Fibroblast of skin of scalp (primary cell): ENCODE measurements around the gene LRRC3C.

ENCODE experiments used
- DNase-seq: peaks from one replicate; pipeline ENCODE4 v3.0.0-alpha.2; 2013

LRRC3C gene

GRCh38 chr17:39950871-39951348 is 23.4 kb downstream of the LRRC3C start:
- peak; percentile 33 for DNase-seq

DNA sequence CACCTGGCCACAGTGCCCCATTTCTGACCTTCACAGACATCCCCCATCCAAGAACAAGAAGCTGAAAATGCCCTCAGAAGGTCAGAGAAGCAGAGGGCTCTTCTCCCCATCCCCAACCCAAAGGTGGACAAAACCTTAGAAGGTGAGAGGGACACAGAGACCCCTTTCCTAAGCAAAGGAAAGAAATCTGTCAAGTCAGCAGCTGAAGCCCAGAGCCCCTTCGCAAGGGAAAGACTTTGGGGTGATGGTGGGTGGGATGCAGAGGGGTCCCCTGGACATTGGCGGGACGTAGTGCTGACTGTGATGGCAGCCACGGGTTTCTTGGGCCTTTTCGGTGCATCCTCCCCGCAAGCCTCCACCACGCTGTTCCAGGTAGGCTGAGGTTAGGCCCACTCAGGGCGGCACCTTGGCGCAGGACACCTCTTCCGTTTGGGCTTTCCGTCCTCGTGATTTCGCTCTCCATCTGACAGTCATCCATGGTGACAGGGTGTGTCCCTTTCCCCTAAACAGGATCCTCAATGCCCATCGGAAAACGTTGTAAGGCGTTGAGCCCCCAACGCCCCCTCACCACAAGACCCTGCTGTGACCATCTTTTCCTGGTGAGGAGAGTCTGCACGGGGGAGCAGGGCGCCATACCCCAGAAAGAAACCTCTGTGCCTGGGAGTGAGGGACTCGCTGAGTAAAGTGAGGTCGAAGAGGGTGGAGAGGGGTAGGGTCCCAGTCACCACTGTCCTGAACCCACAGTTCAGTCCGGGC is 24.6 kb downstream of the LRRC3C start:
- no peak for DNase-seq

DNA sequence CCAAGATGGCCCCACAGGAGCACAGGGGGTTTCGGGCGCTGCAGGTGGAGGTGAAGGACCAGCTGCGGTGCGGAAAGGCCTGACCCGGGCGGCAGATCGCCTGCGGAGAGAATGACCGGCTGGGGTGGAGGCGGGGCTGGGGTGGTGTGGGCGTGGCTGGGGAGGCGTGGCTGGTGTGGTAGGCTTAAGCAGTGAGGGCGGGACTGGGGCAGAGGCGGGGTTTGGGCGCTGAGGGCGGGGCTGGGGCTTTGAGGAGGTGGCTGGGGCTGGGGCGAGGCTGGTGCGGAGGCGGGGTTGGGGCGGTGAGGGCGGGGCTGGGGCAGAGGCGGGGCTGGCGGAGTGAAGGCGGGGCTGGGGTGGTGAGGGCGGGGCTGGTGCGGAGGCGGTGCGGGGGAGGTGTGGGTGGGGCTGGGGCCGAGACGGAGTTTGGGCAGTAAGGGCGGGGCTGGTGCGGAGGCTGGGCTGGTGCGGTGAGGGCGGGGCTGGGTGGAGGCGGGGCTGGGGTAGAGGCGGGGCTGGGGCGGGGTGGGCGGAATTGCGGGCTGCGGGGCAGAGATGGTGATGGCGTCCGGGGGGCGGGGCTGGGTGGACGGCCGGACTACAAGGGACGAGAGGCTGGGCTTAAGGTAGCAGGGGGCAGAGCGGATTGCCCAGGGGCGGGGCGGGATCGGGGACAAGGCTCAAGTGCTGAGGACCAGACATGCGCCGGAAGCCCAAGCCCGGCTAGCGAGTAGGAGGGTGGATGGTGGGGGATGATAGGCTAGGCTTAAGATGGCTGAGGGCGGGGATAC is 25.3 kb downstream of the LRRC3C start:
- peak; percentile 95 for DNase-seq

DNA sequence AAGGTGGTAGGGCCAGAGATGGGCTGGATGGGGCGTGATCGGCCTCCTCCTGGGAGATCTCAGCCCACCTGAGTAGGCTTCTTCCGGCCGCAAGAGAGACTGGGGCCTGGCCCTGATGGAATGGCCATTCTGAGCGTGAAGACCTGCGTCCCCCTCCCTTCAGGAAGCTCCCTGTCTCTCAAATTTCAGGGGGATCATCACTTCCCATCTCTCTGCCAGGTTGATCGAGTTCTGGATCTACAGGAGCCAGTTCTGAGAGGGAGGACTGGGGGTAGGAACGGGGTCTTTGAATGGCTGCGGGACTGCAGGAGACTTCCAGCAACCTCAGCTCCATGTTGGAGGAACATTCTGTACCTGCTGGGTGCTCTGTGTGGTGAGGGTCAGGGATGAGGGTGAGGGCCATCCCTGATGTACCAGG is 25.9 kb downstream of the LRRC3C start:
- DNase-seq = no peak

- no peak for DNase-seq
Observed at GRCh38 chr17:39954876-39955275, 27.3 kb downstream of the LRRC3C start.

DNA sequence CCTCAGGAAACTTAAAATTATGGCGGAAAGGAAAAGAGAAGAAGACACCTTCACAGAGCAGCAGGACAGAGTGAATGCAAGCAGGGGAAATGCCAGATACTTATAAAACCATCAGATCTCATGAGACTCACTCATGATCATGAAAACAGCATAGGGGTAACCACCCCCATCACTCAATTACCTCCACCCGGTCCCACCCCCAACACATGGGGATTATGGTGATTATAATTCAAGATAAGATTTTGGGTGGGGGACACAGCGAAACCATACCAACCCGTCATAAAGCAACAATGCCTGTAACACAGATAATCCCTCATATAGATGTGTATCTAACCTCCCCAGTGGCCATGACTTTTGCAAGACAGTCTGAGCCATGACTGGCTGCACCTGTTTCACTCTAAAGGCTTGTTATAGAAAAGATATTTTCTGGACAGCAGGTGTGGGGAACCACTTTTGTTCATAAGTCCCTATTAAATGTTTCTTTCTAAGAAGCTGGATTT is 28.2 kb downstream of the LRRC3C start:
- no peak for DNase-seq

GRCh38 chr17:39960524-39961041 is 33.1 kb downstream of the LRRC3C start:
- peak; percentile 35 for DNase-seq

DNA sequence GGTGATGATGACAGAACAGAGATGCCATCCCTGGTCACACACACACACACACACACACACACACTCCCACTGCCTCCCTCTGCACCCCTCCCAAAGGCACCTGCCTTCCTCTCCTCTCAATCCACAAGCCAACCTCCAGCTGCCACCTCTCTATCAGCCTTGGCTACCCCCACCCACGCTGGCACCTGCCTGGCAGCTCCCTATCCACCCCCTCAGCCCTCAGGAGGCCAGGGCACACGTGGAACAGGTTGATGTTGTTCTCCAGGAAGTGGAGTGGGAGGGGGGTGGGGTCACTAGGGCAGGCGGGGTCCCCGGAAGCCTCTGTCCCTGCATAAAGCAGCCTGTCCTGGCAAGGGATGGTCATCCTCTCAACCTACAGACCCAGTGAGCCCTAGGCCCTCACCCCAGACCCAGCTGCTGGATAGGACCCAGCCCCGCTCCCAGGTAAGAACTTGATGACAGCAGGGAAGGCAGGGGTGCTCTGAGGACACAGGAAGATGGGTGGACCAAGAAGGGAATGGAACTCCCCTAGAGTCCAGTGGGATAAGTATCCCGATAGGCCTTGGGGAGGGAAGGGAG is 35.2 kb downstream of the LRRC3C start, which contains the start of gene GSDMA:
TSS of gene GSDMA (plus strand) at position 363 of the 579 bp plus-strand sequence. CDS start 2,684 bp downstream, outside the sequence.
- DNase-seq = no peak

- DNase-seq = no peak
Observed at GRCh38 chr17:39963829-39964228, 36.3 kb downstream of the LRRC3C start.

- no peak for DNase-seq
Observed at GRCh38 chr17:39965017-39965699, 37.6 kb downstream of the LRRC3C start.

- no peak for DNase-seq
Observed at GRCh38 chr17:39966771-39967170, 39.2 kb downstream of the LRRC3C start.

GRCh38 chr17:39968761-39969160 is 41.2 kb downstream of the LRRC3C start:
- DNase-seq = no peak

- no peak for DNase-seq
Observed at GRCh38 chr17:39969375-39969774, 41.8 kb downstream of the LRRC3C start.

GRCh38 chr17:39970157-39970692 is 42.7 kb downstream of the LRRC3C start:
- no peak for DNase-seq

DNA sequence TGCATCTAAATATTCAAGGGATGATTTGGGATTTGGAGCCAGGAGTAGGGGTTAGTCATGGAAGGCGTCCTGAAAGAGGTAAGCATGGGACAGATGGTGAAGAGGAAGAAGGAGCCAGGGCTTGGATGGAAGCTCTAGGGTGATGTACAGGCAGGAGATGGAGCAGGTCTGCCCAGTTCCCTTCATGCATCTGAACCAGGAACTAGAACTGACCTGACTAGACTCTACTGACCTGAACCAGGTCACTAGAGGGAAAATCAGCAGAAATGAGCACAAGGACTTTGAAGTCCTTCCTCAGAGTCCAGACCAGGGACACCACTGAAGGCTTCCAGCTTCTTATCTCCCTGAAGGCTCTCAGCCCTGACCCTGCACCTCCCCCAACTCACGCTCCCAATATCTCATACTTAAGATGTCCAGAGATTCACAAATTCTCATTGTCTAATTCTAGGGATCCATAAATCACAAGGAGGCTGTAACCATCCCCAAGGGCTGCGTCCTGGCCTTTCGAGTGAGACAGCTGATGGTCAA is 43.6 kb downstream of the LRRC3C start:
- no peak for DNase-seq

- no peak for DNase-seq
Observed at GRCh38 chr17:39972271-39972670, 44.7 kb downstream of the LRRC3C start.

DNA sequence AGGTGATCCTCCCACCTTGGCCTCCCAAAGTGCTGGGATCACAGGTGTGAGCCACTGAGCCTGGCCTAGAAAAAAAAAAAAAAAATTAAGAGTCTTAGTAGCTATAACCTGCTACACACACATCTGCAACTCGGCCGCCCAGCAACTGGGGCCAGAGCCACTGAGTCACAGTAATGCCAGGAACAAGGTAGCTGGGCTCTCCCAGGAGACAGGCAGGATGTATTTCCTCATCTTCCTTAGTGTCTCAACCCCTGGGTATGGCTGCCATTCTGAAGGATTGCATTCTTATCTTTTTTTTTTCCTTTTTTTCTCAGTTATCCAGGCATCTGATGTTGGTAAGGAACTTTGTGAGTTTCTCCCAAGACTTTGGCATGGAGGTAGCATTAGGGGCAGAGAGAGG is 46.0 kb downstream of the LRRC3C start:
- peak; percentile 21 for DNase-seq

DNA sequence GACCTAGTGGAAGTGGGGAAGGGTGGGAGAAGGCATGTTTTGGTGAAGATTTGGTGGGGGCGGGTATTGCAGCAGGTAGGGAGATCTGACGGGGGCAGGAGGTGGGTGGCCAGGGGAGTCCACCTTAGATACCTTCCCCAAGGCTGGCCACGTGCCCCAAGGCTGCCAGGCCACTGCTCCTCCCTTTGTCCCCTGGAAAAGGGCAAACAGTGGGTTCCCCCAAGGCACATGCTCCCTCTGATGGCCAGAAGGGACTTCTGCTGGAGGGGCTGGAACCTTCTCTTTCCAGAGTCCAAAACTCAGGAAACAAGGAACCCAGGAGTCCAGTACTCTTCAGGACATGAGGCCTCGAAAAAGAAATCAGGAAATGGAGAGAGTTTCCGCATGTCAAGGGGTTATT is 46.9 kb downstream of the LRRC3C start:
- DNase-seq = no peak

GRCh38 chr17:39975801-39976200 is 48.3 kb downstream of the LRRC3C start:
- DNase-seq = no peak

GRCh38 chr17:39979016-39979670 is 51.6 kb downstream of the LRRC3C start:
- DNase-seq = peak; percentile 82

DNA sequence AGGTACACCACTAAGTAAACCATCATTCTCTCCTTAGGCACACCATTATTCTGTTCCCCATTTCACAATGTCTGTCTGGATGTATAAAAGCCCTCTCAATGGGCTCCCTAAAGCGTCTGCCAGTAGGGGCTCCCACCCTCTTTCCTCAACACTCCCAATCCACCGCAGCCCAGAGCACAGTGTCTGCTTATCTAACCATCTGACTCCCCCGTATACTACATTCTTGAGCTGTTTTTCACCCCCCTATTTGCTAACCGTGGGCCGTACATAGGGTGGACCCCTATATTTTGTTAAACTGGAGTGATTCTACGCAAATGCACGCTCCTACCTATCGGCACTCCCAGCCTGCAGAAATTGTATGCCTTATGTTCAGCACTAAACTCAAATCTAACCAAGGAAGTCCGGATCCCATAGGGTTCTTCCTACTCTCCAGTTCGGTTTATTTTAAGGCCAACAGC is 52.4 kb downstream of the LRRC3C start:
- DNase-seq = peak; percentile 29
